Activated CD4-positive, alpha-beta T cell treated with anti-CD3 and anti-CD28 coated beads, Interleukin-2, amount 50 U/mL, for 16 hours (primary cell): Measurements from ENCODE around the gene ADAMTS3.
"Not testable (repeated sequence)": the region's sequence is repeated elsewhere in the genome, so short reads cannot be mapped to it uniquely, and the experiment has no call there.

Experiments used
- DNase-seq: peaks from one replicate; pipeline ENCODE4 v3.0.0-alpha.2; 2020

The ADAMTS3 gene

DNA sequence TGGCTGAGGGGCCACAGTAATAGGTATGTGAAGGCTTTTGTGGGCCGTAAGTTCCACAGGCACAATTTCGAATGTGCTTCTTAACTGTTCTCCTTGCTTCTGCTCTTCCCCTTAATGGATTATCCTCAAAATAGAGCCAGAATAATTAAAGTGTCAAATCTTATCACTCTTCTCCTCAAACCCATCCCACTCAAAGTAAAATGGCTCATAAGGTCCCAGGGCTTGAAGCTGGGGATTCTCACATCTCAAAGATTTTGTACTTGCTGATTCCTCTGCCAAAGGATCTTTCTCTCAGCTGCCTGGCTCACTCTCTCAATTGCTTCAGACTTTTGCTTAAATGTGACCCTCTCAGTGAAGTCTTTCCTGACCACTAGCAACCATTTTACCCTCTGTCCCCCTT lies 16.6 kb downstream of the ADAMTS3 start:
- no peak for DNase-seq

DNA sequence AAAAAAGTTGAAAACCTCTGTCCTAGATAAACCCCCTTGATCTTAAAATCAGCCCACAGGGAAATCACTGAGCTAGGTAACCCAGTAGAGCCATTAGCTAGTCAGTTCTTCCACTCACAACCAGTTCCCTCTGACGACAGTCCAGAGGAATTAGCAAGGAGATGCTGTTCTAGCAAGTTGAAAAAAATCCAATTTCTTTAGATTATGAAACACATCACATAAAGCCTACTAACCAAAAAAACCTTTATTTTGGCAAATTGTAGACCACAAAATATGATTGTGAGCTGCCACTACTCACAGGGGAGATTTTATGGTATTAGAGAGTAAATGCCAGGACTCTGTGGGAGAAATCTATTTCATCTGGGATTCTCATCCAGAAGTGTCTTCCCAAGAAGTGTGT lies 22.6 kb downstream of the ADAMTS3 start:
- DNase-seq: no peak

DNA sequence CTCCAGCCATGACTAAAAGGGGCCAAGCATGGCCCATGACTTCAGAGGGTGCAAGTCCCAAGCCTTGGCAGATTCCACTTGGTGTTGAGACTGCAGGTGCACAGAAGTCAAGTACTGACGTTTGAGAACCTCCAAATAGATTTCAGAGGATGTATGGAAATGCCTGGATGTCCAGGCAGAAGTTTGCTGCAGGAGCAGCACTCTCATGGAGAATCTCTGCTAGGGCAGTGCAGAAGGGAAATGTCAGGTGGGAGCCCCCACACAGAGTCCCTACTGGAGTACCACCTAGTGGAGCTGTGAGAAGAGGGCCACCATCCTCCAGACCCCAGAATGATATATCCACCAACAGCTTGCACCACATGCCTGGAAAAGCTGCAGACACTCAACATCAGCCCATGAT lies 28.3 kb downstream of the ADAMTS3 start:
- not testable (repeated sequence) for DNase-seq

DNA sequence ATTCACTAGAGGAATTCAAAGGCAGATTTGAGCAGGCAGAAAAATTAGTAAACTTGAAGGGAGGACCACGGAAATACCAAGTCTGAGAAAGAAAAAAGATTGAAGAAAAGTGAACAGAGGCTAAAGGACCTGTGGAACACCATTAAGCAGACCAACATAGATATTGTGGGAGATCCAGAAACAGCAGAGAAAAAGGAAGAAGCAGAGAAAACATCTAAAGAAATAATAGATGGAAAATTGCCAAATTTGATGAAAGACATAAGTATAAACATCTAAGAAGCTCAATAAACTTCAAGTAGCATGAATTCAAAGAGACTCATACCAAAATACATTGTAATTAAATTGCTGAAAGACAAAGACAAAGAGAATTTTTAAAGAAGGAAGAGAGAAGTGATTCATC lies 31.0 kb downstream of the ADAMTS3 start:
- no peak for DNase-seq

DNA sequence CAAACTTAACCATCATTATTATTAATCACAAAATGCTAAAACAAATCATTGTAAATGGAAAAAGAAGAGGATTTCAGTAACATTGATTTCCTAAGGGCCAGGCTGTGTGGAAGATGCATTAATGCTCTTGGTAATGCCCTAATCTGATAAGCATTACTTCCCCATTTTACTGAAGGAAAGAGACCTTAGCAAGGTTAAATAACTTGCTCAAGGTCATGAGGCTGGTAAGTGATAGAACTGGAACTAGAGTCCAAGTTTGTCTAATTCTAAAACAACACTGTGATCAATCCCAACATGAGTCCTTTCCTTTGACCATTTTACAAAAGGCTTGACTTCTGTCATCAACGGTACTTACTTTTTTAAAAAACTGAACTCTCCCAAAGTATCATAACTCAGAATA lies 32.6 kb downstream of the ADAMTS3 start:
- DNase-seq: no peak

DNA sequence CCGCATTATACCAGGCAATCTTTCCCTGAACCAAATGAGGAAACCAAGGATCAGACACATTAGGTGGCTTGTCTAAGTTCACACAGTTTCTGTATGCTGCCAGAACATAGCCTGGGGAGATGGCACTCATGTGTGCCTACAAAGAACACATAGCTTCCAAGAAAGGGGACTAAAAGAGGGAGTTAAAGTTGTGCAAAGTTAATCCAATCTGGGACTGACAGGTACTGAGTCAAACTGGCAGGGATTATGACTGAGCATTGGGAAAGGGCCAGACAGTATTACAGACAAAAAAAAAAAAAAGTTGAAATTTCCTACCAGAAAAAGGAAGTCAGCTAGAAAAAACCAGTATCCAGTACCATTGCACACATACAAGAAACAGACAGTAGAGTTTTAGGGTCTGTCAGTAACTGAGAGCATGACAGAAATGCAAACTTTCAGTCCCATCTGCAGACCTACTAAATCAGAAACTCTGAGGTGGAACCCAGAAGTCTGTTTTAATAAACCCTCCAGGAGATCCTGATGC lies 37.2 kb downstream of the ADAMTS3 start:
- DNase-seq: no peak

DNA sequence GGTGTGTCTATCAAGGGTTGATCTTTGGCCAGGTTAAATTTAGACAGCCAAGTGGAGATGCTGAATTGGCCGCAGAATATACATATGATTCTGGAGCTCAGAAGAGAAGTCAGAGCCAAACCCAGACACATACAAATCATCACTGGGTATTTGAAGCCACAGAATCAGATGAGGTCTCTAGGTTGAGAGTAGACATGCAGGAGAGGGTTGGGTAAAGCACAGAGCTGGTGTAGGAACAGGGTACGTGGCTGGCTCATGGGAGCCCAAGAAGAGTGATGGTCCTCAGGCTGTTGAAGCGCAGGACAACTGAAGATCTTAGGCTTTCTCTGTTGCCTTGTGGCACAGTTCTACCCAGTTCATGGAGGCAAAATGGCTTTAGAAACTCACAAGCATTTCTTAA lies 37.7 kb downstream of the ADAMTS3 start:
- DNase-seq: no peak

DNA sequence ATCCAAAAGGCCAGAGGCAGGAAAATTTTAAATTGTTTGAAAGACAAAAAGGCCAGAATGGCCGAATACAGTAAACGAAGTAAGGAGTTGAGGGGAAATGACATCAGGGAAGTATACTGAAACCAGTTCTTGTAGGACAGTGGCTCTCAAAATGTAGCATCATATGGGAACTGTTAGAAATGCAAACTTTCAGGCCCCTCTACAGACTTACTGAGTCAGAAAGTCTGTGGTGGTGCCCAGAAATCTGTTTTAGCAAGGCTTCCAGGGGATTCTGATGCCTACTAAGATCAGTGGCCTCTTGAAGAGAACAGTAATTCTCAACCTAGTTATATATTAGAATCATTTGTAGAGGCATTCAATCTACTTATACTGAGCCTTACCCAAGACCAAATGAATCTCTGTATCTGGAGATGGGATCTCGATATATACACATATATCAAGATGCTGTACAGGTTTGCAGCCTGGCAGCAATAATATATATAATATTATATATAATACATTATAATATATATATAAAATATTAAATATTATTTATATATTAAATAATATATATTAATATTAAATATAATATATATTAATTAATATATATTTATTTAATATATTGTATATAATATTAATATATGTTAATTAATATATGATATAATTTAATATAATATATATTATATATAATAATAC lies 39.7 kb downstream of the ADAMTS3 start:
- DNase-seq: peak; percentile 1

DNA sequence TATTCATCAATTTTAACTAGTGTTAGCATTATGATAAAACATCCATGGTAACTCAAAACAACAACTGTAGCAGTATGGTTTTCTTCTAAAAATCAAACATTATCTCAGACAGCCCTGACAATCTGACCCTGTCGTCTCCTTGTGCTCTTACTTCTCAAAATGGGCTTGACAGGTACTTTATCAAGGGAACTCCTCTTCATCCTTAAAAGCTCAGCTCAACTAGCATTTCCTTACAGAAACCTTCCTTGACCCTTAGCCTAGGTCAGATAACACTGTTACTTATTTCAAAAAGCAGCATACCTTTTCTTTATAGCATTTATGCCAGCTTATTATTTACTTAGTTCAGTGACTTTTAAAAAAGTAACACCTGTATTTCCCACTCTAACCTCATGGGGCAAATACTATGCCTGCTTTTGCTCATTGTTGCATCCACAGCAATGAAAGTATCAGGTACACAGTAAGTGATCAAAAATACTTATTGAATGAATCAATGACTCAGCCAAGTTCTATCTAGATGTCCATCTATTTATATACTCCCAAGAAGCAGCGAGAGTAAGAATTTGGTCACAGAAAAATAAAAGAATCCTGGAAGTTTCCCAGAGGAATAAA lies 41.9 kb downstream of the ADAMTS3 start:
- no peak for DNase-seq

DNA sequence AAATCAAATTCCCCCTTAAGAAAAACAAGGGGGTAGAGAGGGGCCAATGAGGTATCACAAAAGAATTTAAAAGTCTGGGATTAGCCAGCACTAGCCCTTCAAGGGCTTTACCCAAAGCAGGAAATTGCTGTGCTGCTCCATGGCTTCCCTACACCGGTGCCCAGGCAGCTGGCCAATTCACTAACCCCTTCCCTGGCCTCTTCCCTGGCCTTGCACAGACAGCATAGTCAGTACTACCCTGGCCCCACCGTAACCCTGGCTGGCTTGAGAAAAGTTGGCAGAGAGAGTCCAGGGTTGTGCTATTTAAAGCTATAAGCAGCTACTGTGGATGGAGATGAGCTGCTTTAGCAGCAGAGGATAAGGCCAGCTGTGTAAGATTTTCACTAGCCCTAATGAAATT lies 43.1 kb downstream of the ADAMTS3 start:
- no peak for DNase-seq

DNA sequence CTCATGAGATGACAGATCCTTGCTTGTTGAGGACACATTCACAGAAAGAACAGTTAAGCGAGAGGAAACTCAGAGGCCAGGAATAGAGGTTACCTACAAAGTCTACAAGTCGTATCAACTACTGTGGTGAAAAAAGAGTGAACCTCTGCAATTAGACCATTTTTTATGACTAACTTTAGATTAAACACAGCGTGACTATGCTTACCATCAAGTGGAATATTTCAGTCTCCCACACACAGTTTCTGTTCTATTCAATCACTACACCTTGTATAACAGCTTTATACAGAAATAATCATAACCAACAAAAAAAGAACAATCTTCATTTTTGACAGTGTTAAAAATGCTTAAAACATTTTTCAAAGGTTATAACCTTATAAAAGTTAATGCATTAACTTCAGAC lies 46.6 kb downstream of the ADAMTS3 start:
- no peak for DNase-seq

DNA sequence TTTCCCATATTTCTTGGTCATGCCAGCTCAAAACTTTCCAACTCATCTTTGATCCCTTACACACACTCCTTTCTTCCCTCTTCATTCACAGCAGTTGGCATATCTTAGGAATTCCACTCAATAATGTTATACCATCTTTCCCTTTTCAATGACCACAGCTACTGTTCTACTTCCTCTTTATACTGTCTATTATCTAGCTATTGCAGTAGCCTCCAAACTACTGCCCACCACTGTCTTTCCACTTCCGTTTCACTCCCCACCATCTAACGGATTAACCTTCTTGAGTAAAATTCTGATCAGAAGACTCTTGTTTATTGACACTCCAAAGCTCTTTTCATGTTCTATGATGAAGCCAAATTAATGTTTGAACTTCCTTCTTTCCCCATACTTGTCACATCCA lies 55.8 kb downstream of the ADAMTS3 start:
- DNase-seq: no peak

DNA sequence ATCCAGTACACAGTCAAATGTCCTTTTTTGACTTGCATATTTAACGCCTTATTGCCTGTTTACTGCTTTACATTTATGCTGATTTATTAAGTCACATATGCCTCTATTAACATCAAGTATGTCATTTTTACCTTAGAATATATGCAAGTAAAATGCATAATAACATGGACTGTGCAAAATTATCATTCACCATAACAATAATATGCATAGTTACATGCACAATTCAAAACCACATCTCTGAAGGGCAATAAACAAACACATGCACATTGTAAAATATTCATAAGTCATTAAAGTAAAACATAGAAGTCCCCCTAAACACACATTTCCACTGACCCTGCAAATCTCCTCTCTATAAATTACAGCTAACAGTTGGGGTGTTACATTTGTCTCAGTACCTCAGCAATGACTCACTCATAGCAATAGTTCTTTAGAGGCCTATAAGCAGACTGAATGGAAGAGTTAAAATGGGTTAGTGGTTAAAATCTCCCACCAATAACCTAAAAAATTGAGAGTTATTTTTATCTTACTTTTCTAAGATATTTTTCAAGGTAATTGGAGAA lies 61.1 kb downstream of the ADAMTS3 start:
- DNase-seq: no peak

DNA sequence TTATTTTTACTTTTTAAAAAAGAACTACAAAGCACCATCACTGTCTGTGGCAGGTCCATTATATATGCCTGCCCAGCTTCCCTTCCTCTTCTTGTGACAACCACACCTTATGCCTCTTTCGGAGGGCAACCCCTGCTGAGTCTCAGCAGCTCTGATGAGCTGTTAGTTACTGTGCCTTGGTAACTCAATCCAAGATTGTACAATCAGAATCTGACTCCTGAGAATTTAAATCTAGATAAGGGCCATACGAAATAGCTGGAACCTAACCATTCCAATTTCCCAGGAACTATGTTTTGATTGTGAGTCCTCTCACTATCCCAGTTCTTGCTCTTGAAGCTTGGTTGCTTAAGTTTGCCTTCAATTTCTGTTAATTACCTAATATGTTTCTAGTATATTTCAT lies 61.9 kb downstream of the ADAMTS3 start:
- DNase-seq: no peak

DNA sequence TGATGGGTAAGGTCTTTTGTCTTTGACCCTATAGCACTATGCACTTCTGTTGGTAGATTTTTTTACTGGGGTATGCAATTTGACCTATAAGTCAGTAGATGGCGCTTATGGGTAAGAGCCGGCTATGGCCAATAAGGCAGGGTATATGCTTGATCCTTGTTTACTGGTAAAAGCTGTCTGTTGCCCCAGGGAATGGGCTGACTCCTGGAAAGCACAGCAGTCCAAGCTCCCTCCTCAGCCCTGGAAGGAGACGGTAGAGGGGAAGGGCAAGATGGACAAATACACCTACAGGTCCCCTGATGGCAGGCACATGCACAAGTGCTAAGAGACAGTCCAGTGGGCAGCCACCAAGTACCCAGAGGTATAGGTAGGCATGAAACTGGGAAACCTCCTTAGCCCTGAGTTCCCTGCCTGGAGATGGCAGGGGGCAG lies 63.7 kb downstream of the ADAMTS3 start:
- DNase-seq: peak; percentile 11

DNA sequence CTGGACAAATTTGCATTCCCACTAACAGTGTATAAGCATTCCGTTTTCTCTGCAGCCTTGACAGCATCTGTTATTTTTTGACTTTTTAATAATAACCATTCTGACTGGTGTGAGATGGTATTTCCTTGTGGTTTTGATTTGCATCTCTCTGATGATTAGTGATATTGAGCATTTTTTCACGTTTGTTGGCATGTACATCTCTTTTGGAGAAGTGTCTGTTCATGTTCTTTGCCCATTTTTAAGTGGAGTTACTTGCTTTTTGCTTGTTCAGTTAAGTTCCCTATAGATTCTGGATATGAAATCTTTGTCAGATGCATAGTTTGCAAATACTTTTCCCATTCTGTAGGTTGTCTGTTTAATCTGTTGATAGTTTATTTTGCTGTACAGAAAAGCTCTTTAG lies 68.8 kb downstream of the ADAMTS3 start:
- DNase-seq: no peak

DNA sequence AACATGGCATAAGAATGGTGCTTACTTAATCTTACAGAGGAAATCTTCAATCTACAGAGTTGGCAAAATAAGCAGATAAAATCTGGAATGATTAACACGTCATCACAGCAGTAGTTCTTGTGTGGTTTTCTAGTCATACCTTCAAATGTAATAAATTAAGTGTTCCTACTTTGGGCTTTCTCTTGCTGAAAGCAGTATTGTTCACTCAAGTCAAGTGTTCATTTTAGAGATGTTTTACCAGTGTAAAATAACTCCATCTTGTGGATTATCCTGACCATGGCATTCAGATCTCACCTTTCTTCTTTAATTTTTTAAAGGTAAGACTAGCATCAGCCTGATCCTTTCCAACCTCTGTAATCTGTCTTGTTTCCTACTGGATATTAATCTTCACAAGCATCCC lies 72.9 kb downstream of the ADAMTS3 start:
- DNase-seq: no peak

DNA sequence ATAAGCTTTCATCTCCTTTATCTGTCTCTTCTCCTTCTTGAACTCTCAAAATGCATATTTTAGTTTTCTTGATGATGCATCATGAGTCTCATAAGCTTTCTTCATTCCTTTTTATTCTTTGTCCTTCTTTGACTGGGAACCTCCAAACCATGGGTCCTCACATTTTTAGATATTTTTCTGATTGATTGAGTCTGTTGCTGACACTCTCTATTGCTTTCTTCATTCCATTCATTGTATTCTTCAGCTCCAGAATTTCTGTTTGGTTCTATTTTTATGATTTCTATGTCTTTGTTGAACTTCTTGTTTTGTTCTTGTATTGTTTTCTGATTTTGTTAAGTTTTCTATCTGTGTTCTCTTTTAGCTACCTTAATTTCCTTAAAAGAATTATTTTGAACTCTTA lies 74.9 kb downstream of the ADAMTS3 start:
- DNase-seq: no peak

DNA sequence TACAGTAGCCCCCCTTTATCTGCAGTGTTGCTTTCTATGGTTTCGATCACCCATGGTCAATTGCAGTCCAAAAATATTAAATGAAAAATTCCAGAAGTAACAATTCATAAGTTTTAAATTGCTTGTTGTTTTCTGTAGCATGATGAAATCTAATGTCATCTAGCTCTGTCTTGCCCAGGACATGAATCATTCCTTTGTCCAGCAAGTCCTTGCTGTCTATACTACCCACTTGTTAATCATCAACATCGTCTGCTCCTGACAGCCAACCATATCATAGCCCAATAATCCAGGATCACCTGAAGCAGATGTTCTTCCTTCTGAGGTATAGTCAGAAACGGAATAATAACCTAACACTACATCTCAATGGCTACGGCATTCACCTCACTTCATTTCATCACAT lies 79.8 kb downstream of the ADAMTS3 start:
- DNase-seq: no peak

DNA sequence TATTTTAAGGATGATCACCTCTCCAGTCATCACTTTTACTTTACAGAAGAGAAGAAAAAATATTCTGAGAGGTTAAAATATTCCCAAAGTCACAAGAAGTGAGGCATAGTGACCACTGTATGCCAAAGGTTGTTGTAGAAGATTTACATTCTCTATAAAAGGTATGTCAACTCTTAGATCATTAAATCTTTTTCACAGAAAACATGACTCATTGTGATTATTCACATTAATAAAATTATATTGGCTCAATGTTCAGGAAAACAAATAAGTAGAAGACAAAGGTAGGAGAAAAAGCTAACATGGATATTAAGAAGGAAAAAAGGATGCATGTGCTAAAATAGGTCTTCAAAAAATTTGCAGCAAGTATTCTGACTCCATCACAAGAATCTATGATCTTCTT lies 82.0 kb downstream of the ADAMTS3 start:
- DNase-seq: no peak

DNA sequence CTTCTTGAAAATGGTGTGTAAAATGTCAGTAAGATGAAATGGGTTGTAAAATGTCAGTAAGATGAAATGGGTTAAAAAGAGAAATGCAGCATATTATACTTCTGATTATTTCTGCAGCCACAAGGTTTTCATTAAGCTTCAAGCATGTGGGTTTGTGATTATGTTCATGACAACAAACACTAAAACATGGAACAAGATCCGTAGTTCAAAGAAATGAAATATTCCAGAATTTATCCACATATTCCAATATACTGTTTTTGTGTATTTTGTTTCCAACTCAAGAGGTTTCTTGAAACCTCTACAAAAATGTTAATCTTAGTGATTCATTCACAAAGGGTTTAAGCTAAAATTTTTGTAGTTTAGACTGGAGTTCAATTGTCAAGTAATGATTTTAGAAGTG lies 84.0 kb downstream of the ADAMTS3 start:
- no peak for DNase-seq

DNA sequence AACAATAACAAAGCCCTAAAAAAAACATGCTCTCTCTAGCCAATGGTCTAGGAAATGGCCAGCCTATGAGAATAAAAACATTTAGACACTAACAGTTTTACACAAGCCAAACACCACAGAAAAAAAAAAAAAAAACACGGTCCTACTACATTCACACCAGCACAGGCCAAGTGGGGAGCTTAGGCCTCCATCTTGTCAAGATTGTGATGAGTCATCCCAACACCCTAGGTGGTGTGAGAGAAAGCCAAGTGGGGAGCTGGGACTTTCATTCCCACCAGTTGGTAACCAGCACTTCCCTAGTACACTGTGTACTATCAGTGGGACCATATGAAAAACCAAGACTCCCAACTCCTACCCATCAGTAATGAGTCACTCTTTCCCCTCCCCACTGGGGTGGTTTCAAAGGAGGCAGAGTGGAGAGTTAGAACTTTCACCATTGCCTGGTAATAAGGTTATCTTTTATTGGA lies 95.6 kb downstream of the ADAMTS3 start:
- DNase-seq: no peak

DNA sequence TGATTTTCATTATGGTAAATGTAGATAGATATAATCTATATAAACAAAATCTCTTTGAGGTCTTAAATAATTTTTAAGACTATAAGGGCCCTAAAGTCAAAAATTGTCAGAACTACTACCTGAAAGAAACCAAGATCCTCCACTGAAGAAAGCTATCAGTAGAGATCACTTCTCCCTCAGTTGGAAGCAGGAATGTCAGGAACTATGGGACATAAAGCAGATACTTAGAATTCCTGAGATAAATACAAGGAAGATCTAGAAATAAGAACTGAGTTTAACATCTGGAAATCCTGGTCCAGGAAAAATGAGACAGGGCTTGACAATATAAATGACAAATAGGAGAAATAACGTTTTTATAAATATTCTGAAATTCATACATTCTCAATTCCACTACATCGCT lies 97.2 kb downstream of the ADAMTS3 start:
- no peak for DNase-seq

DNA sequence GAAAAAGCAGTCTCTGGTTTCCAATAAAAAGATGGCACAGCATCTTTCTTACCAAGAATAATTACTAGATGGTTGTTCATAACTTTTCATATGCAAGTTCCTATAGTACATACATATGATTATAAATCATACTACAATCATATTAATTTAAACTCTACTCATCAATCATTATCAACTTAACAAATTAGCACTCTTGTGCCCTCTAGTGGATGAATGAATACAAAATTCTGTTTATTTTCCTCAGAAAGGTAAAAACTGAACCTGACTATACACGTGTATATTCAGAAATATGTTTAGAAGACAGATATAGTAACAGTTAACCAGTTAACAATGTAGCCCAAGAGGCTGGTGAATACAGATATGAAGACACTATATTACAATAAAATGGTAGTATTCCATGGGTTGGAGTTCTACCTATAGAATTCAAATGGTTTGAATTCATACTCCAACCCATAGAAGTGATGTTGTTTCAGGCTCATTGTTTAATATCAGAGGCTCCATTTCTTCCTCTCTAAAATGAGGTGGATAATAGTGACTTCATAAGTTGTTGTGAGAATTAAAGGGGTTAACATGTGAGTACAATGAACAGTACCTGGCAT lies 100.0 kb downstream of the ADAMTS3 start:
- peak; percentile 24 for DNase-seq
